Activated CD8-positive, alpha-beta T cell treated with anti-CD3 and anti-CD28 coated beads for 36 hours (primary cell): Measurements from ENCODE around the gene UQCC5. TPM values are rescaled to one million over a fixed set of nuclear protein-coding genes. Genes with fewer than 3 reads are reported as not detected.

ENCODE experiments used
- ATAC-seq: fragments of 200-7000 bp; cut with Tn5 transposase; one replicate; pipeline ENCODE4 v1.10.0; 2021; ENCODE audit warnings: mild to moderate bottlenecking, moderate library complexity
- CTCF ChIA-PET: fragments of 350-600 bp; sonication (Branson Sonifier 250); formaldehyde crosslinking; loops from one replicate; lab custom pipeline; 2021; ENCODE audit warnings: antibody characterized with exemption; lab: Charles Lee
- POLR2A ChIA-PET: fragments of 350-600 bp; sonication (Branson Sonifier 250); formaldehyde crosslinking; loops from one replicate; lab custom pipeline; 2021; ENCODE audit warnings: antibody characterized with exemption; lab: Charles Lee
- DNase-seq: peaks from one replicate; pipeline ENCODE4 v3.0.0-alpha.2; 2020
- H3K27ac Mint-ChIP-seq: one replicate; pipeline ENCODE4 v1.8.0; 2021; ENCODE audit warnings: mild to moderate bottlenecking, mixed read lengths
- H3K27me3 Mint-ChIP-seq: one replicate; pipeline ENCODE4 v1.8.0; 2021; ENCODE audit warnings: mixed read lengths
- H3K36me3 Mint-ChIP-seq: one replicate; pipeline ENCODE4 v1.8.0; 2021; ENCODE audit warnings: low read depth, mixed read lengths
- H3K4me1 Mint-ChIP-seq: one replicate; pipeline ENCODE4 v1.8.0; 2021; ENCODE audit warnings: low read depth, mixed read lengths
- H3K4me3 Mint-ChIP-seq: one replicate; pipeline ENCODE4 v1.8.0; 2021; ENCODE audit warnings: mild to moderate bottlenecking, moderate library complexity, mixed read lengths
- H3K9me3 Mint-ChIP-seq: one replicate; pipeline ENCODE4 v1.8.0; 2021; ENCODE audit warnings: mixed read lengths
- CTCF ChIP-seq: fragments of 200-600 bp; IDR thresholded peaks from one replicate; pipeline ENCODE4 v1.8.0; 2022; ENCODE audit warnings: antibody characterized with exemption, mild to moderate bottlenecking
- intact Hi-C: fragments of 100-400 bp; cut with micrococcal nuclease; formaldehyde crosslinking; loops from one replicate; pipeline ENCODE4 v1.10.0; 2022
- total RNA-seq, 2 experiments: library from RNA; stranded (reverse); gene quantifications; one replicate each; pipeline ENCODE4 v1.2.3, GENCODE V29; 2021

UQCC5 gene
- total RNA-seq, 2 experiments from 2014 or later = 14.0 to 20.5 TPM

GRCh38 chr3:52531860-52532516 is 4.4 kb upstream of the UQCC5 start:
- intact Hi-C loops = loop anchor here (10.0 kb wide), 1 partner anchor 153 kb away; the partner anchor contains the start of genes GNL3 and PBRM1
- Mint-ChIP-seq H3K9me3 (no peaks in the 10 kb centered on the region), H3K4me1 (peaks cover 16% of the 10 kb centered on the region), H3K4me3 (peak overlapping the region; percentile 84), H3K27me3 (no peaks in the 10 kb centered on the region), H3K27ac (peak overlapping the region; percentile 67), H3K36me3 (peaks cover 7% of the 10 kb centered on the region)
- ChIA-PET CTCF (no interaction called here), POLR2A (interaction anchor here (0.6 kb wide), 2 partner anchors 42 to 46 kb away, joined by 3 read pairs; no protein-coding TSS in a partner anchor)
- no peak for TF ChIP-seq CTCF
- ATAC-seq (no peak), DNase-seq (no peak)

DNA sequence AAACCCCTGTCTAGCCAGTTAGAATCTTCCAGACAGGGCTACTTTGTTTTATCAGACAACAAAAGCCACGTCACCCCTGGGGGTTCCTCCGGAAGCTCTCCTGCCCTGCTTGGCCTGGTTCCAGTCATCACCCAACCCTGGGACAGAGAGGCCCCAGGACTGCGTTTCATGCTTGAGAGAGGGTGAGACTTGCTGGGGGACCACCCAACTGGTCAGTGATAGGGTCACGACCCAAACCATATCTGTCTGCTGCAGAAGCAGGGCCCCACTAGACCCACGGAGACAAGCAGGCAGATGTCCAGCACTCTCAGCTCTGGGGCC is 3.9 kb upstream of the UQCC5 start:
- ATAC-seq = no peak

GRCh38 chr3:52532838-52533622 is 3.4 kb upstream of the UQCC5 start:
- Mint-ChIP-seq H3K4me3 (peak overlapping the region; percentile 84), H3K4me1 (peaks cover 24% of the 10 kb centered on the region), H3K27me3 (no peaks in the 10 kb centered on the region), H3K36me3 (peaks cover 11% of the 10 kb centered on the region), H3K27ac (peak overlapping the region; percentile 67), H3K9me3 (no peaks in the 10 kb centered on the region)
- DNase-seq (peak; percentile 45), ATAC-seq (no peak)
- no peak for TF ChIP-seq CTCF
- intact Hi-C loops = loop anchor here (10.0 kb wide), 1 partner anchor 152 kb away; the partner anchor contains the start of genes GNL3 and PBRM1
- ChIA-PET POLR2A (interaction anchor here (0.6 to 1.0 kb wide), 4 partner anchors 72 to 154 kb away, joined by 3 to 4 read pairs (median 3); no protein-coding TSS in a partner anchor), CTCF (no interaction called here)

More for the DNA sequence above, 3.9 kb upstream of the UQCC5 start:
- POLR2A ChIA-PET = interaction anchor here (0.6 to 1.0 kb wide), 2 partner anchors 43 to 72 kb away, joined by 3 read pairs; no protein-coding TSS in a partner anchor
- DNase-seq = peak; percentile 72
- Mint-ChIP-seq H3K4me3 (peak overlapping the region; percentile 84), H3K9me3 (no peaks in the 10 kb centered on the region), H3K27me3 (no peaks in the 10 kb centered on the region), H3K36me3 (peaks cover 9% of the 10 kb centered on the region), H3K4me1 (peaks cover 18% of the 10 kb centered on the region), H3K27ac (peak overlapping the region; percentile 67)
- TF ChIP-seq CTCF = no peak
- intact Hi-C loops = loop anchor here (10.0 kb wide), 1 partner anchor 152 kb away; the partner anchor contains the start of genes GNL3 and PBRM1
- CTCF ChIA-PET = no interaction called here

DNA sequence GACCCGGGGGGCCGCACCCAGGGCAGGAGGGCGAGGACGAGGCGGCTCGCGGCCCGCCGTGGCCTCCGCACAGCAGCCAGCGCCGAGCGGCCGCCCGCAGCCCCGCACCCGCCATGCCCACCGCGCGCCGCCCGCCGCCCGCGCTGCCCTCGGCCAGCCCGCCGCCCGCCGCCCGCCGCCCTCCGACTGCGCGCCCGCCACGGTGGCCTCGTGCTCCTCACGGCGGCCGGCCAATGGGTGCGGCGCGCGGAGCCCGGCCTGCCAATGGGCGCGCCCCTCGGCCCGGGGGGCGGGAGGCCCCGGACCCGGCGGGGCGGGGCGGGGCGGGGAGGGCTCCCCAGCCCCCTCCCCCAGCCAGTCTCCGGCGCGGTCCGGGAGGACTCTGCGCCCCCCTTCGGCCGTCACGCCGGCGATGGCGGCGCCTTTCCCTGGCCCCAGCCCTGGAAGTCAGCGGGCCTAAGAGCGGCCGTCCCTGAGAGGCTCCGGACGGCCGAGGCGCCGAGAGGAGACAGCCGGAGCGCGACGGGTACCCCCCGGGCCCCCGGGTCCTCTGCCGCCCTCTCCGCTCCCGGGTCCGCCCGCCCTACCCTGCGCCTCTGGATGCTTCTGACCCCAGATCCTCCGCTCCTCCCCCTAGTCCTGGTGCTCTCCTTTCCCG is 2.7 kb upstream of the UQCC5 start, which contains the start of gene NT5DC2:
NT5DC2 (minus strand) TSS at position 235 of the 658 bp plus-strand sequence; CDS start at position 115, 120 bp downstream.
- peak; percentile 60 for ATAC-seq
- Mint-ChIP-seq H3K4me1 (peaks cover 28% of the 10 kb centered on the region), H3K27ac (peak within 1 kb of the TSS; percentile 75), H3K9me3 (no peaks in the 10 kb centered on the region), H3K27me3 (no peaks in the 10 kb centered on the region), H3K4me3 (peak within 1 kb of the TSS; percentile 84), H3K36me3 (peaks cover 16% of the 10 kb centered on the region)
- POLR2A ChIA-PET = interaction anchor here (1.0 kb wide), 1 partner anchor 73 kb away, joined by 3 read pairs; no protein-coding TSS in a partner anchor
- peak; percentile 72 for DNase-seq
- no peak for TF ChIP-seq CTCF
- intact Hi-C loops = loop anchor here (10.0 kb wide), 1 partner anchor 151 kb away; the partner anchor contains the start of genes GNL3 and PBRM1
- CTCF ChIA-PET = no interaction called here
